Neuron (in vitro differentiated cells): ENCODE measurements around the gene BEX5.
"Not testable (repeated sequence)": the region's sequence is repeated elsewhere in the genome, so short reads cannot be mapped to it uniquely, and the experiment has no call there.

Experiments
- H2AFZ ChIP-seq: one replicate; pipeline ENCODE4 v1.6.1; 2013; ENCODE audit warnings: low read depth, mild to moderate bottlenecking, inconsistent platforms, low read length, moderate library complexity
- H3K27me3 ChIP-seq: one replicate; pipeline ENCODE4 v1.6.1; 2013; ENCODE audit warnings: low read length; ENCODE audit not compliant: insufficient read depth
- H3K36me3 ChIP-seq: one replicate; pipeline ENCODE4 v1.6.1; 2013; ENCODE audit warnings: low read length; ENCODE audit not compliant: insufficient read depth
- H3K4me1 ChIP-seq: one replicate; pipeline ENCODE4 v1.6.1; 2013; ENCODE audit warnings: low read length; ENCODE audit not compliant: insufficient read depth
- H3K4me3 ChIP-seq: 2 replicates; pipeline ENCODE4 v1.5.1; 2013; ENCODE audit warnings: mild to moderate bottlenecking, low read length, moderate library complexity
- H3K9me3 ChIP-seq: one replicate; pipeline ENCODE4 v1.6.1; 2013; ENCODE audit warnings: low read length

The BEX5 gene

GRCh38 chrX:102125014-102125413 lies 30.8 kb downstream of the BEX5 start:
- not testable (repeated sequence) for H3K4me1 ChIP-seq, H3K9me3 ChIP-seq, H2AFZ ChIP-seq, H3K36me3 ChIP-seq
- peaks cover 13% of the 10 kb centered on the region for H3K27me3 ChIP-seq
- H3K4me3 ChIP-seq, result peak overlapping the region; percentile 37

- Histone ChIP-seq H3K4me1 (no peaks in the 10 kb centered on the region), H2AFZ (no peak overlapping the region), H3K36me3 (no peaks in the 10 kb centered on the region), H3K4me3 (no peak overlapping the region), H3K27me3 (no peaks in the 10 kb centered on the region), H3K9me3 (no peaks in the 10 kb centered on the region)
Observed at GRCh38 chrX:102115748-102116147, 40.0 kb downstream of the BEX5 start.

- Histone ChIP-seq H3K4me3 (no peak overlapping the region), H3K27me3 (no peaks in the 10 kb centered on the region), H2AFZ (no peak overlapping the region), H3K9me3 (no peaks in the 10 kb centered on the region), H3K4me1 (no peaks in the 10 kb centered on the region), H3K36me3 (no peaks in the 10 kb centered on the region)
Observed at GRCh38 chrX:102113367-102113766, 42.4 kb downstream of the BEX5 start.
